Right lobe of liver (tissue), 6 donors: ENCODE data around the gene RHEBL1. TPM values are rescaled to one million over a fixed set of nuclear protein-coding genes. Genes with fewer than 3 reads are reported as not detected.

Source experiments
- ATAC-seq, 4 donors: fragments of 200-7000 bp; cut with Tn5 transposase; one replicate each; pipeline ENCODE4 v1.9.1; 2020; ENCODE audit warnings: mild to moderate bottlenecking in 4 of 4, moderate library complexity in 4 of 4
- DNase-seq, 3 donors: peaks; one replicate each; pipeline ENCODE4 v3.0.0-alpha.2; 2020
- H3K27ac ChIP-seq, 3 donors: fragments of 200-600 bp; one replicate each; pipeline ENCODE4 v1.8.0; 2022
- H3K27me3 ChIP-seq, 2 donors: fragments of 200-600 bp; one replicate each; pipeline ENCODE4 v1.8.0; 2022
- H3K36me3 ChIP-seq, 4 donors: fragments of 200-600 bp; sonication (generic) in 1 of 4; one replicate each; pipeline versions ENCODE4 v1.5.1 to v1.8.0; 2017 to 2022; ENCODE audit warnings: control low read depth in 1 of 4
- H3K4me1 ChIP-seq, 4 donors: fragments of 200-600 bp; sonication (generic) in 1 of 4; one replicate each; pipeline versions ENCODE4 v1.5.1 to v1.8.0; 2017 to 2022; ENCODE audit warnings: control low read depth in 1 of 4
- H3K4me3 ChIP-seq, 3 donors: fragments of 200-600 bp; one replicate each; pipeline ENCODE4 v1.8.0; 2022
- H3K9me3 ChIP-seq, 4 donors: fragments of 200-600 bp; sonication (generic) in 1 of 4; one replicate each; pipeline versions ENCODE4 v1.5.1 to v1.8.0; 2017 to 2022; ENCODE audit warnings: control low read depth in 1 of 4
- POLR2A ChIP-seq: fragments of 450-650 bp; IDR thresholded peaks from one replicate; pipeline ENCODE4 v1.6.1; 2017; ENCODE audit warnings: antibody characterized with exemption, mild to moderate bottlenecking
- WGBS: methylation state at CpG from one replicate; pipeline ENCODE4 v1.1.6; 2018; ENCODE audit warnings: low coverage, low lambda C conversion rate; ENCODE audit not compliant: insufficient coverage; ENCODE audit errors: missing lambda C conversion rate; 5-methylcytosine and 5-hydroxymethylcytosine counted together
- intact Hi-C, 2 donors: fragments of 100-400 bp; cut with DNase I; formaldehyde crosslinking; loops; one replicate each; pipeline versions ENCODE4 v1.11.2 to v1.14.1; 2022
- total RNA-seq, 6 experiments: library from RNA; depleted of rRNA in 2 of 6; stranded (reverse); fragments of >200 nt in 2 of 6; fragmentation: NEBNext Ultra II Directional in 3 of 6; extraction: Animal tissue kit (Norgen Biotek cat#: 25700) in 3 of 6; gene quantifications; one replicate each; pipeline versions ENCODE4 v1.1.0 to v1.2.4, GENCODE V29; 2016 to 2023
- TF ChIP-seq, protein P1 (sequence below), 4 donors: fragments of 200-600 bp in 3 of 4; fragments of 450-650 bp in 1 of 4; IDR thresholded peaks; one replicate each; pipeline versions ENCODE4 v1.5.1 to v1.8.0; 2016 to 2022; ENCODE audit warnings: antibody characterized with exemption in 4 of 4, mild to moderate bottlenecking in 2 of 4
- donor health status: DM: no; HTN: yes; CAD: no.
- donor health status: DM: no; HTN: no; CAD: no.
- donor health status: DM: no; HTN: no; CAD: no.
- donor health status: DM: no; HTN: yes; CAD: no.
- donor health status: DM: no; HTN: yes; CAD: no.

Gene RHEBL1
- total RNA-seq, 6 experiments from 2014 or later = 0.17 to 0.60 (median 0.43) TPM; not detected in 1

GRCh38 chr12:49108958-49109404 is 39.2 kb upstream of the RHEBL1 start:
- H3K4me1 ChIP-seq = peaks cover 0 to 22% (median 9%) of the 10 kb centered on the region in 4 donors
- 4% methylated on average over 4 of the region's 4 CpGs for WGBS
- no peaks in the 10 kb centered on the region for H3K9me3 ChIP-seq
- TF ChIP-seq, protein P1, sequence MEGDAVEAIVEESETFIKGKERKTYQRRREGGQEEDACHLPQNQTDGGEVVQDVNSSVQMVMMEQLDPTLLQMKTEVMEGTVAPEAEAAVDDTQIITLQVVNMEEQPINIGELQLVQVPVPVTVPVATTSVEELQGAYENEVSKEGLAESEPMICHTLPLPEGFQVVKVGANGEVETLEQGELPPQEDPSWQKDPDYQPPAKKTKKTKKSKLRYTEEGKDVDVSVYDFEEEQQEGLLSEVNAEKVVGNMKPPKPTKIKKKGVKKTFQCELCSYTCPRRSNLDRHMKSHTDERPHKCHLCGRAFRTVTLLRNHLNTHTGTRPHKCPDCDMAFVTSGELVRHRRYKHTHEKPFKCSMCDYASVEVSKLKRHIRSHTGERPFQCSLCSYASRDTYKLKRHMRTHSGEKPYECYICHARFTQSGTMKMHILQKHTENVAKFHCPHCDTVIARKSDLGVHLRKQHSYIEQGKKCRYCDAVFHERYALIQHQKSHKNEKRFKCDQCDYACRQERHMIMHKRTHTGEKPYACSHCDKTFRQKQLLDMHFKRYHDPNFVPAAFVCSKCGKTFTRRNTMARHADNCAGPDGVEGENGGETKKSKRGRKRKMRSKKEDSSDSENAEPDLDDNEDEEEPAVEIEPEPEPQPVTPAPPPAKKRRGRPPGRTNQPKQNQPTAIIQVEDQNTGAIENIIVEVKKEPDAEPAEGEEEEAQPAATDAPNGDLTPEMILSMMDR (IDR thresholded peaks at IDR 0.05) = no peak
- TF ChIP-seq POLR2A = peak; percentile 8
- H3K27me3 ChIP-seq = no peaks in the 10 kb centered on the region
- H3K27ac ChIP-seq = peak overlapping the region; percentile 91 to 95 (median 94)
- ATAC-seq = peak; percentile 41 to 55 (median 47)
- H3K36me3 ChIP-seq = peaks cover 0 to 13% (median 3%) of the 10 kb centered on the region in 4 donors
- peak overlapping the region; percentile 76 to 97 (median 92) for H3K4me3 ChIP-seq
- intact Hi-C loops = no loop called here
- DNase-seq = peak; percentile 53 to 76 (median 67)

GRCh38 chr12:49105504-49106084 is 35.8 kb upstream of the RHEBL1 start:
- ATAC-seq (no peak), DNase-seq (no peak)
- WGBS = 92% methylated on average over 6 of the region's 9 CpGs
- no peaks in the 10 kb centered on the region for H3K27me3 ChIP-seq
- intact Hi-C loops = no loop called here
- H3K27ac ChIP-seq = no peak overlapping the region
- TF ChIP-seq POLR2A = no peak
- TF ChIP-seq, protein P1 (IDR thresholded peaks at IDR 0.05) = no peak
- no peak overlapping the region for H3K4me3 ChIP-seq
- no peaks in the 10 kb centered on the region for H3K9me3 ChIP-seq
- peaks cover 0 to 47% (median 16%) of the 10 kb centered on the region in 4 donors for H3K36me3 ChIP-seq
- H3K4me1 ChIP-seq = peaks cover 0 to 22% (median 9%) of the 10 kb centered on the region in 4 donors

DNA sequence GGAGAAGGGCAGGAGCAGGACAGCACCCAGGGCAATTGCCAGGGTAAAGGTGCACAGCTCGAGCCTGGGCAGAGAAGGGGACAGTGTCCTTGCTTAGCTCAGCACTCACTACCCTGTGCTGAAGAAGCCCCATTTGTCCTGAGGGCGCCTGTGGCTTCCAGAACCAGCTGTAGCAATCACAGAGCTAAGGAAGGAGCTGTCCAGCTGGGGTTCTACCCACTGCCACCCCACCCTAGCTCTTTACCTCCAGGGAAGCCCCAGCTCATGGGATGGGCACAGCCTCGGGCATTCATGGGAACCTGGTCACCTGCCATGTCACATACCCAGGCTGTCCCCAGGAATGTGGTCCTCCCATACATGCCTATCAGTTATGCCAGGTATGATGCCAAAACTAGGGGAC is 35.0 kb upstream of the RHEBL1 start:
- no CpG with 5 or more reads among the region's 3 CpGs for WGBS
- Histone ChIP-seq H3K27ac (no peak overlapping the region), H3K36me3 (peaks cover 0 to 55% (median 20%) of the 10 kb centered on the region in 4 donors), H3K4me3 (no peak overlapping the region), H3K4me1 (peaks cover 0 to 22% (median 9%) of the 10 kb centered on the region in 4 donors), H3K27me3 (no peaks in the 10 kb centered on the region), H3K9me3 (no peaks in the 10 kb centered on the region)
- DNase-seq (no peak), ATAC-seq (no peak)
- TF ChIP-seq, protein P1 (IDR thresholded peaks at IDR 0.05) = no peak
- no peak for TF ChIP-seq POLR2A
- intact Hi-C loops = no loop called here

GRCh38 chr12:49100380-49100779 is 30.6 kb upstream of the RHEBL1 start:
- Histone ChIP-seq H3K27ac (no peak overlapping the region), H3K4me1 (no peaks in the 10 kb centered on the region), H3K4me3 (no peak overlapping the region), H3K36me3 (peaks cover 0 to 60% (median 30%) of the 10 kb centered on the region in 4 donors), H3K27me3 (no peaks in the 10 kb centered on the region), H3K9me3 (no peaks in the 10 kb centered on the region)
- WGBS = 100% methylated on average over 3 of the region's 6 CpGs
- TF ChIP-seq, protein P1 (IDR thresholded peaks at IDR 0.05) = no peak
- no peak for TF ChIP-seq POLR2A
- DNase-seq (no peak), ATAC-seq (no peak)
- intact Hi-C loops = no loop called here
